ENCODE measurements around the gene PXDN. TPM values are rescaled to one million over a fixed set of nuclear protein-coding genes. Genes with fewer than 3 reads are reported as not detected.
A peak's percentile ranks its signal among the peaks of the same experiment; 100 is the strongest.

Gene PXDN
- total RNA-seq, 4 donors from 2014 or later: 0.72 to 10.9 (median 5.9) TPM

GRCh38 chr2:1635823-1636222, 108.5 kb downstream of the PXDN start:
- WGBS, 2 donors: 92 to 94% methylated on average over 10 of the region's 11 CpGs
- no peak for DNase-seq

GRCh38 chr2:1634681-1635341, 109.5 kb downstream of the PXDN start:
- peaks cover 0 to 6% (median 0%) of the 10 kb centered on the region in 4 donors for H3K27me3 ChIP-seq
- WGBS, 2 donors: 88 to 96% methylated on average over 4 to 7 of the region's 12 CpGs
- H3K4me1 ChIP-seq: peaks cover 0 to 31% (median 0%) of the 10 kb centered on the region in 3 donors
- H3K36me3 ChIP-seq: peaks cover 0 to 50% (median 0%) of the 10 kb centered on the region in 3 donors
- no peak overlapping the region for H3K4me3 ChIP-seq
- TF ChIP-seq CTCF (IDR thresholded peaks at IDR 0.05) (no peak), POLR2A (IDR thresholded peaks at IDR 0.05) (no peak)
- no peak overlapping the region for H3K27ac ChIP-seq
- H3K9me3 ChIP-seq: no peaks in the 10 kb centered on the region
- intact Hi-C loops (cut with DNase I): no loop called here
- no peak for DNase-seq

More at GRCh38 chr2:1635823-1636222, 108.5 kb downstream of the PXDN start:
- peaks cover 0 to 6% (median 0%) of the 10 kb centered on the region in 4 donors for H3K27me3 ChIP-seq
- H3K4me1 ChIP-seq: peaks cover 0 to 31% (median 0%) of the 10 kb centered on the region in 3 donors
- no peaks in the 10 kb centered on the region for H3K9me3 ChIP-seq
- intact Hi-C loops (cut with DNase I): no loop called here
- peaks cover 0 to 50% (median 0%) of the 10 kb centered on the region in 3 donors for H3K36me3 ChIP-seq
- H3K4me3 ChIP-seq: no peak overlapping the region
- no peak overlapping the region for H3K27ac ChIP-seq
- TF ChIP-seq CTCF (IDR thresholded peaks at IDR 0.05) (no peak), POLR2A (IDR thresholded peaks at IDR 0.05) (no peak)

- H3K9me3 ChIP-seq: peaks cover 0 to 5% (median 0%) of the 10 kb centered on the region in 3 donors
- TF ChIP-seq POLR2A (IDR thresholded peaks at IDR 0.05) (no peak), CTCF (IDR thresholded peaks at IDR 0.05) (no peak)
- H3K27ac ChIP-seq: no peak overlapping the region
- H3K27me3 ChIP-seq: peaks cover 0 to 6% (median 0%) of the 10 kb centered on the region in 4 donors
- peaks cover 0 to 38% (median 4%) of the 10 kb centered on the region in 3 donors for H3K4me1 ChIP-seq
- DNase-seq: no peak
- no peak overlapping the region for H3K4me3 ChIP-seq
- H3K36me3 ChIP-seq: peaks cover 0 to 49% (median 0%) of the 10 kb centered on the region in 3 donors
- intact Hi-C loops (cut with DNase I): no loop called here
- 73% methylated on average over 6 to 11 of the region's 18 CpGs for whole genome bisulfite sequencing, 2 donors
Measured at GRCh38 chr2:1633936-1634587, 110.3 kb downstream of the PXDN start.

DNA sequence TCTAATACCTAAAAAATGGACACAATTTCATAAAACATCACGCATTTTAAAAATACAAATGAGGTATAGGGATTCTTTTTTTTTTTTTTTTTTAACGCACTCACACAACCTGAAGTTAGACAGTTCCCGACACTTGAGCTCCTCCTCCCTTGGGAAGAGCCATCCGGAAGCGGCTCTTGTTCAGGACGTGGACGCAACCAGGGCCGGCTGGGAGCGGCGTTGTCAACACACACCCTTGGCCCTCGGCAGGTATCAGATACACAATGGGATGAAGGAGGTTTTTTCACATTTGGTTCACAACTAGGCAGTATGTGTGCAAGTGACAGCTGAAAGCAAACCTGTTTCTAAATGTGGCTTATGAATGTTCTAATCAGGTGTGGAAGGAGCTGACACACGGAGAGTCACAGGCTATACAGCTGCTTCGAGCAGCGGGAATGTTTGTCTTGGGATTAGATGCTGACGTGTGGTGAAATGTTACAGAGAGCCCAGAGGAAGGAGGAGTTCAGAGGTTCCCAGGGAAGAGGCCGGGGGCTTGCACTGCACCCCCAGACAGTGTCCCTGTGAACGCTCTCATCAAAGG, 111.1 kb downstream of the PXDN start:
- Histone ChIP-seq H3K4me1 (peaks cover 0 to 47% (median 9%) of the 10 kb centered on the region in 3 donors), H3K36me3 (peaks cover 0 to 40% (median 0%) of the 10 kb centered on the region in 3 donors), H3K27me3 (peaks cover 0 to 6% (median 0%) of the 10 kb centered on the region in 4 donors), H3K27ac (no peak overlapping the region), H3K9me3 (peaks cover 0 to 5% (median 0%) of the 10 kb centered on the region in 3 donors), H3K4me3 (no peak overlapping the region)
- no peak for DNase-seq
- TF ChIP-seq CTCF (IDR thresholded peaks at IDR 0.05) (no peak), POLR2A (IDR thresholded peaks at IDR 0.05) (no peak)
- WGBS, 2 donors: 55 to 79% methylated on average over 12 to 17 of the region's 17 CpGs
- intact Hi-C loops (cut with DNase I): no loop called here

DNA sequence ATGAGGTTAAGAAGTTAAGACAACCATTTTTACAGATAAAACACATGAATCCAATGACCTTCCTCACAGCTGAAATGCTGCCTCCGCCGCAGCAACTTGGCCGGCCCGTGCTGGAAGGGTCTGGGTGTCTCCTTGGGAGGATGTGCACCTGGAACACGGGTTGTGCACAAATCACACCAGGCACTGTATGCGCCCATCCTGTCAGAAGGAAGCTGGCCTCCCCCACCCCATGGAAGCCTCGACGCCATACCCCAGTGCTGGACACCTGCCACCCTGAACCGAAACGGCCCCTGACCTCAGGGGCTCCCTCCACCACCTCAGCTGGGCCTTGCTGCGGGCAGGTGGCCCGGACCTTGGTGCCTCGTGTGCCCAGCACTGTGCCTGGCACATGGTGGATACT, 111.8 kb downstream of the PXDN start:
- 91 to 98% methylated on average over 5 to 6 of the region's 13 CpGs for WGBS, 2 donors
- DNase-seq: no peak
- Histone ChIP-seq H3K4me3 (no peak overlapping the region), H3K9me3 (peaks cover 0 to 5% (median 0%) of the 10 kb centered on the region in 3 donors), H3K4me1 (peaks cover 0 to 48% (median 9%) of the 10 kb centered on the region in 3 donors), H3K27ac (peak overlapping the region in 1 of 4 donors; percentile 21), H3K27me3 (peaks cover 0 to 6% (median 0%) of the 10 kb centered on the region in 4 donors), H3K36me3 (peaks cover 0 to 36% (median 0%) of the 10 kb centered on the region in 3 donors)
- intact Hi-C loops (cut with DNase I): no loop called here
- TF ChIP-seq POLR2A (IDR thresholded peaks at IDR 0.05) (no peak), CTCF (IDR thresholded peaks at IDR 0.05) (no peak)

Data from esophagus squamous epithelium (tissue), 5 donors.